NCI-H1694 (cell line): ENCODE data around the gene PIK3C2B.

Source experiments
- DNase-seq: peaks from one replicate; lab custom pipeline; 2025; lab: John Stamatoyannopoulos, UW

PIK3C2B gene

DNA sequence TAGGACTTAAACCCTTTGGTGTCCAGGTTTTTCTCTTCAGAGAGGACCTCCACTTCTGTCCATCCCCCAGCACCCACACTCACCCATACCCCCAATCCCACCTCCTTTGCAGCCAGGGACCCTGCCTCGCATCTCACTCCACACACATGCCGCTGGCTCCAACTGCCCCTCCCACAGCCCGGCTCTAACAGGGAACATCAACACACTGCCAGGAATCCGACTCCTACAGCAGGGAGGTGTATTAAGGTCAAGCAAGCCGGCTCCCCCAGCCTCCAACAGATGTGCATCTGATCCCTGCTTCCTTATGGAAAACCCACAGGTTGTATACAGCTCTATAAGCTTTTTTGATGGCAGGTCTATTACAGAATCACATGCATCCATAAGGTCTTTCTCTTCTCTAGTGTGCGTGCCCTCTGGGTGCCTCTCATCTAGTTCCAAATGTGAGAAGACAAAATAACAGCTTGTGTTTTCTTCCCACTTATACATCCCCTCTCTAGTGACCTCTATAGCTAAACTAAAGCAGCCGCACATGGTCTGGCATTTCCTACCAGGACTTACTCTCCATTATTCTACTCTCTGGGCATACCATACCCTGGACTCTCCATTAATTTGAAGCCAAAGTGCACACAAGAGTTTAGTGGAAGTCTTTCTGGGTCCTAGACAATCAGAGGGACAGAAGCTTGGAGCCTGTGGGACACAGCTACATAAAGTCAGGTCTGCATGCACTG lies 16.3 kb downstream of the PIK3C2B start:
- no peak for DNase-seq

DNA sequence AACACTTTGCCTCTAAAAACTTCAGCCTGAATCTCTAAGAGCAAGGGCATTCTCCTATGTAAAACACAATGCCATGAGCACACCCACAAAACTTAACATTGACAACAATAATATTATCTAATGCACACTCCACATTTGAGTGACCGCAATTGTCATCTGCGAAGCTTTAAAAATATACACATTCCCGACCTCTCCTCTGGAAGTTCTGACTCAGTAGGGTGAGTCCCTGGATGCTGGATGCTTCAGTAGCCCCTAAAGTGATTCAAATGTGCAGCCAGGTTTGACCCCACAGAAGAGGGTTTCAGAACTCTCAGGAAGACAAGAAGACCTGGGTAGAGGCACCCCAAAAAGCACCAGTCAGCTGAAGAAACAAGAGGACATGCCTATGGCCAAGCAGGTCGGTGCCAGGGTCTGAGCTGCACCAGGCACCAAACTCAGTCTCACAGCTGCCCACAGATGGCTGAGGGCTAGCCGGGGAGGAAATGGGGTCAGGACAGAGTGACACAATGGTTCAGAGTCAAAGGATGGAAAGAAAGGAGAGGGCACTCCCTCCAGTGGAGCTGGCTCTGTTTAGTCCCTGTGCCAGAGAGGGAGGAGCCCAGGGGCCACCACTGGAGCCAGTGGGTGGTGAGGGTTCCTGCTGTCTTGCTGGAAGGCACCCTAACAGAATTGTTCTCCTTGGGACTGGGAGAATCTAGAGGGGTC lies 17.4 kb downstream of the PIK3C2B start:
- DNase-seq, result no peak

DNA sequence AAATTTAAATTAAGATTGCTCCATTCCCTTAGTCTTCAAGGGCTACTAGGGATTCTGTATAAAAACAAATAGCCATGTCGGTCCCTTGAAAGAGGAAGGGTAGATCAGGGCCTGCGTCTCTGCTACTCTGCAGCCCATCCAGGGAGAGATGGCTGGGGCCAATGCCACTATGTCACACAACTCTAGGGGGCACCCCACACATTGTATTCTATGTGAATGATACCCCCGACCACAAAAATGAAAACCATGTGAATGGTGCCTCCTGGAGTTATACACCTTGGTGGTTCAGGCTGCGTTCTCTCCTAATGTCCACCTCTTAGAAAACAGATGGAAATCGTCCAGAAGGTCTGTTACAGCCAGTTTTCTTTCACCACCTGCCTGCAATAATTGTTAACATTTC lies 18.0 kb downstream of the PIK3C2B start:
- DNase-seq, result no peak

DNA sequence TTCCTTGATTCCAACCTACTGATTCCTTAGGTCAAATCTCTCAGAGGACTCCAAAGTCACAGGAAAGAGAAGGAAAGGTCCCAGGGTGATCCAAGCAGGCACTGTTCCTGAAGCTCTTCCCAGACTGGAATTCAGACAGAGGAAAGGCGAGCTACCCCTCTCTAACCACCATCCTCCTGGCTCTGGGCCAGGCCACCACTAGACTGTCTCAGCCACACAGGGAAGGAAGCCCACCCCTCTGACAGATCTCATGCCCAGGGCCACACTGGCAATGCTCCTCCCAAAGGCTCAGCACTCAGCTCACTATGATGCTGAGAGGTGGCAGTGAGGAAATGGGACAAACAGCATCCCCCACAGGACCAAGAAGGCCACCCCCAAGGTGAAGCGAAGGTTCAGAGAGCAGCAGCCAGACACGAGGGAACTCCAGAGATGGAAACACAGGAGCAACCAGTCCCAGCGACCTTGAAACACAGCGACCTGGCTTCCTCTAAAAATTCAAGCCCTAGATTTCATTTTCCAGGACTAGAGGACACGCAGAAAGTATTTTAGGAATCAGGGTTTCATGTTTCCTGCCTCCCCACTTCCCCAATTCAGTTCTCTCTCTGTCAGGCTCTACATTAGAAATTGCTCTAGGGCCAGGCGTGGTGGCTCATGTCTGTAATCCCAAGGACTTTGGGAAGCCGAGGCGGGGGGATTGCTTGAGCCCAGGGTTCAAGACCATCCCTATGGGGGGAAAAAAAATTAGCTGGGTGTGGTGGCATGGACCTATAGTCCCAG lies 18.8 kb downstream of the PIK3C2B start:
- DNase-seq, result no peak

DNA sequence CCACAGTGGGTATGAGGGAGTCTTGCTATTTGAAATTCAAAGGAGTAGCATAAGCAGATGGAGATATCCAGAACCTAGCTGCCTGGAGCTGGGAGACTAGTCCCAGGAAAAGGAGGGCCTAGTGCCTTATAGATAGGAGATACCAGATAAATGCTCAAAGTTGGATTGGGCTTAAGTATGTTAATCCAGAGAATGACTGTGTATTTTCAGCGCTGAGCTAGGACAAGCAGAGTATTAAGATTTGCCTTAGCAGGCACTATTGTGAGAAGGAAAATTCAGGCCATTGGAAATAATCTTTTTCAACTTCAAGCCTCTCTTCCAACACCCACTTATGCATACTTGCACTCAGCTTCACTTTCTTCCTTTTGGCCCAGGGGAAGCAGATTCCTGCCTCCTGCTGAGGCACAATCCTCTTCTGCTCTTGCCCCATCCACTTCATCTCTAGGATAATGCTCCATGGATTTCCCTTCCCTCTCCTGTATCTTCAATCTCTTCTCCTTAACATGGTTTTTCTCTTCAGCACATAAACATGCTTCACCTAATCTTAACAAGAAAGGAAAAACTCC lies 21.1 kb downstream of the PIK3C2B start:
- no peak for DNase-seq

DNA sequence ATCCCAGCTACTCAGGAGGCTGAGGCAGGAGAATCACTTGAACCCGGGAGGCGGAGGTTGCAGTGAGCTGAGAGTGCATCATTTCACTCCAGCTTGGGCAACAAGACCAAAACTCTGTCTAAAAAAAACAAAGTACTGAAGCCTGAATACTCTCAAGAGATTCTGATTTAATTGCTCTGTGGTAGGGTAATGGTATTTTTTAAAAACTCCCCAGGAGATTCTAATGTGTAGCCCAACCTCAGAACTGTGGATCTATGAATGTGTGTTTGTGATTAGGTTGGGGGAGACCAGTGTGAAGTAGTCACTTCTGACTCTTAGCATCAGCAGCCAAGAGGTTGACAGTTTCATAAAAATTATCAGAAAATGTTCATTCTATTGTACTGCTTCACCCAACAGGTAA lies 21.9 kb downstream of the PIK3C2B start:
- DNase-seq, result no peak

DNA sequence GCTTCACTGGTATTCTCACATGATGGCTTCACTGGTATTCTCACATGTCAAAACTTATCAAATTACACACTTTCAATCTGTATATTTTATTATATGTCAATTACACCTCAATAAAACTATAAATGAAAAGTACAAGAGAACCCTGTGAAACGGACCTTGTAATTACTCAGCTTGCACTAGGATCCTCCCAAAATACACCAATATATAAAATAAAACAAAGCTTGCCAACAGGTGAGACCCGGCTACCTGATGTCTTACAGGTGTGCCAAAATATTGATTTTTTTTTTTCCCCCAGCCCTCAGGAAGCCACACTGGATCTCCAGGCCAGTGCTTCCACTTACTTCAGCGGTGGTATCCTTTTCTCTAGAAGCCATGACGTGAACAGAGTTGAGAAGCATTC lies 22.9 kb downstream of the PIK3C2B start:
- no peak for DNase-seq

DNA sequence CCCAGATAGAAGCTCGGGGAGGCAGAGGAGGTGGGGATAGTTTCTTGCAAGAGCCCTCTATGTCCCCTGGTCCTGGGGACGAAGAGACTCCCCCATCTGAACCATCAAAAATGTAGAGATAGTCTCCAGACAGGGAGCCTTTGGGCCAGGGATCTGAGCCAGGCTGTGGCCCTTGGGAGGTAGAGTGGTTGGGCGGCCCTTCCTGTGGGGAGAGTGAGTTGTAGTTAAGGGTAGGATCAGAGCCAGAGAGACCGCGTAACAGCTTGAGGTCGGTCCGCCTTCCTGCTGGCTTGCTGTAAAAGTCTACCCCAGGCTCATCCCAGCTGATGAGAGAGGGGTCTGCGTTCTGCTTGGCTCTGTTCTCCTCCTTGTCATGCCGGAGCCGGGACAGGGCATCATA lies 25.3 kb downstream of the PIK3C2B start:
- DNase-seq, result no peak

DNA sequence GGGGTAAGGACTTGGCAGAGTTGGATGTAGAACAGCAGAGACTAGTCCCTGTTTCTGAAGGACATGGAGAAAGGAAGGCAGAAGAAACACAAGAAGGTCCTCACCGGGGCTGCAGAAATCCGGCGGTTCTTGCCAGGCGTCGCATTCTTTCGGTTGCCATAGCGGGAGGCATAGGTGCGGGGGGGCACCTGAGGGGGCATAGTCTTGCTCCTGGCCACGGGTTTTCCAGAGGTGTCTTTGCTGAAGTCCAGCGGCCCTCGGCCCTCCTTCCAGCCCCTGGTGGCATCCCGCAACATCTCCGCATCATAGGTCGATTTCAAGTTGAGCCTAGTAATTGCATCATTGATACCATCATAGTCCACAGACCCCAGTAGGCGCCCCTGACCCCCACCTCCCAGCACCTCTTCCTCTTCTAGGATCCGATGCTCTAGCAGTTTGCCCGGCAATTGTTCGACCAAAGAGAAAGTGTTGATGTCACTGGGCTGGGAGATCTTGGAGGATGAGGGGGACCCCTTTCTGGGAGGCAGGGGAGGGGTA lies 25.8 kb downstream of the PIK3C2B start:
- DNase-seq, result no peak

DNA sequence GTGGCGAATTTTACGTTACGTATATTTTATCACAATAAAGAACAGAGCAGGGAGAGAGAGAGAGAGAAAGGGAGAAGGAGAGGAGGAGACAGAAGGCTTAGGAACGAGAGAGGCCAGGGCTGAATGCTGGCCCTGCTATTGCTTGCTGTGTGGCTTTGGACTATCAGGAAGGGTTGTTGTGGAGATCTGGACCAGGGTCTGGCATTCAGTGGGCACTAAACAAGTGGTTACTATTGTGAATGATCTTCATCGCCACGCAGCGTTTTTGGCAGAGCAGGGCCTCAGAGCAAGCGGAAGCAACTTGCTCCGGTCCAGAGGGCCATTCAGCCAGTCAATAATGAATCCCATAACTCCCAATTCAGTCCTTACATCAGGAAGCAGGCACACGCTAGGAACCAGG lies 26.4 kb downstream of the PIK3C2B start:
- DNase-seq, result no peak

DNA sequence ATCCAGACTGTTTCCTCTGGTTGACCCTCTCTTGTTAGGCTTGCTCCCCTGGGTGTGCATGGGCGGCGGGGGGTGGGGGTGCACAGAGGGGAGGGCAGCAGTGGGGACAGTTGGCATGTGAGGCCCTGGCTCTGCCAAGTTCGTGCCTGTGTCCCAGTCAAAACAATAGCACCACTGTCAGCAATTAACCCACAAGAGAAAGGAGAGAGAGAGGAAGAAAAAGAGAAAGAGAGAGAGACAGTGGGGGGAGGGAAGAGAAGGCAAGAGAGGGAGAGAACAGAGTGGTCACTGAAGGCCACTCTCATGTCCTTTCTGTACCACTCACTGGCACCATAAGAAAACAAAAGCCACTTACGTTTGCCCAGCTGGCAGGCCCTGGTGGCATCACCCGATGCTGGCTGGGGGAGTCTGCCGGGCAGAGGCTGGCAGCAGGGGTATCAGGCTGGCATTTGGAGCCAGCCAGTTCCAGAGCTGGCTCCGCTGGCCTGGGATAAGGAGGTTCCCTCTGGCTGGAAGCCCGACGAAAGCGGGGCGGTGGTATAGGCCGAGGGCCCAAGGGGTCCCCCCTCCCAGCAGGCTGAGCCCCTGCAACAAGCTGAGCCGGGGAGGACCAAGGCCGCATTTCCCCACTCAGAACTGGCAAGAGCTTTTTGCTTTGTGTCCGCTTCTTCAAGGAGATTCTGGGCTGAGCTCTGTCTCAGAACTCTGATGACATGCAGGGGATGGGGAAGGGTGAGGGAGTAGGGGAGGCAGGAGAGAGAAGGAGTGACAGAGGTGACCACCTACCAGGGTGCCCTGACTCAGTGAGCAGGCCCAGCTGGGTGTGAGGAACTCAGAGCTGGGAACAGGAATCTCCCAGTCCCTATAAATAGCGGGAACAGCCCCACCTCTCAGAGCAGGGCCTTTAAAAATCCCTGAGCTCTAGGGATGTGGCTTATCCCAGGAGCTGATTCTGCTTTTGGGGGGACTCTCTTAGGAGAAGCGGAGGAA lies 27.9 kb downstream of the PIK3C2B start:
- no peak for DNase-seq

DNA sequence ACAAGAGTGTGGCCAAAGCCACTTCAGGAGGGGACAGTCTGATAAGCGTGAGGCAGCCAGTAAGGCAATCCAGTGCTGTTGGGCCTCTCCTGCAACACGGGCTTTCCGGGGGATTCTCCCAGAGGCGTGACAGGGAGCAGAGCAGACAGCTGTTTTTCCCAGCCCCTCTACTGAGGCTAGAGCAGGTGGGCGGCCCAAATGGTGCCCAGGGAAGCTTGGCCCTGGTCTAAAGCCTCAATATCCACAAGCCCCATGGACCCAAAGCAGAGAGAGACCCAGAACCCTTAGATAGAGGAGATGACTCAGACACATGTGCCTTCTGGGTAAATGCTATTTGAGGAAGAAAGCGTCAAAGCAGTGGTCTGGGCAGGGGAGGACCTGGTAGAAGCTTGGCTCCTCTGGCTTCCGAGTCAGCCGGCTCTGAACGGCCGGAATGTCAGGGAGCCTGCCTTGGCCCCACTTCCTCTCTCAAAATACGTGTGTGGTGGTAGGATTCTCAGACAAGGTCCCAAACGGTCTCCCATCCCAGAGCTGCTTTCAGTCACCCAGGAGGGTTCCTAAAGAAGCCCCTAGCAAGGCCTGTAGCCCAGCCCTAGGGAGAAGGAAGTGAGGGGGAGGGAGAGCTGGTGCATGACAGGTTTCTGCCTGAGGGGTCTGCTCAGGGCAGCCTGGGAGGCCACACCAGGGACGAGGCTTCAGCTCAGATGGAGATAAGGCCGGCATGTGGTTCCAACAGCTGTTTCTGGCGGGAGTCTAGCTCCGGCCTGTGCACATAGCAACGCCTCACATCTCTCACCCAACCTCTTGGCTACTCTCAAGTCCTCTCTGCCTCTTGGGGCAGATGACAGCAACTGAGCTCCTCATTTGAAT lies 28.8 kb downstream of the PIK3C2B start:
- DNase-seq, result no peak

DNA sequence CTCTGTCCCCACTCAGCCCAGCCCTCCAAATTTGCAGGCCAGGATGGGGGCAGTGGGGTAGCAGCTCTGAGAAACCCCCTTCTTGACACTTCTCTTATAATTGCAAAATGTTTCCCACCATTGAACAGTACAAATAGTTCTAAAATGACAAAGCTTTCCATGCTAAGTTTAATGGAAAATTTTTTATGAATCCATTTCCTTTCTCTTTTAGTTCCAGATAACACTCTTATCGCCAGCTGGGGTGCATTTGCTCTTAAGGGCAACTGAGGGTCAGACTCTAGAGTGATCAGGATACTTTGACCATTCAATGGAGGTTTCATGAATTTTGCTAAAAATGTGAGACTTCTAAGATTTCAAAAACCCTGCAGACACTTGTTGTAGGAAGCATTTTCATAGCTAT lies 29.9 kb downstream of the PIK3C2B start:
- DNase-seq, result no peak

DNA sequence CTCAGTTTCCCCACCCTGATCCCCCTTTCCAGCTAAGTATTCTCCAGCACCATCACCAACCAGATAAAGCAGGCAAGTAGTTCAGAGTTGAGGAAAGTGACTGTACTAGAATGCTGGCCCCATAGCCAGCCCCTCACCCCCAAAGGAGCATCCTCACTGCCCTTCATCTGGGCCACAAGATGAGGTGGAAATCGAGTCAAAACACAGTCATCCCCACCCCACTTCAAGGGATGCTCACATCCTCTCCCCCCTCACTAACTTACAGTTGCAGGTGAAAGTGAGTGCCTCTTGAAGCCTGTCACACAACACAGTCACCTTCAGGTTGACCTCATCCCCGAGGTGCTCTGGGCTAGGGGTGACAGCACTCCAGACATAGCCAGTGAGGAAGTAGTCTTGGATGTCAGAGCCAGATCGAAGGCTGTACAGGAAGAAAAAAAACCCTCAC lies 30.4 kb downstream of the PIK3C2B start:
- no peak for DNase-seq

DNA sequence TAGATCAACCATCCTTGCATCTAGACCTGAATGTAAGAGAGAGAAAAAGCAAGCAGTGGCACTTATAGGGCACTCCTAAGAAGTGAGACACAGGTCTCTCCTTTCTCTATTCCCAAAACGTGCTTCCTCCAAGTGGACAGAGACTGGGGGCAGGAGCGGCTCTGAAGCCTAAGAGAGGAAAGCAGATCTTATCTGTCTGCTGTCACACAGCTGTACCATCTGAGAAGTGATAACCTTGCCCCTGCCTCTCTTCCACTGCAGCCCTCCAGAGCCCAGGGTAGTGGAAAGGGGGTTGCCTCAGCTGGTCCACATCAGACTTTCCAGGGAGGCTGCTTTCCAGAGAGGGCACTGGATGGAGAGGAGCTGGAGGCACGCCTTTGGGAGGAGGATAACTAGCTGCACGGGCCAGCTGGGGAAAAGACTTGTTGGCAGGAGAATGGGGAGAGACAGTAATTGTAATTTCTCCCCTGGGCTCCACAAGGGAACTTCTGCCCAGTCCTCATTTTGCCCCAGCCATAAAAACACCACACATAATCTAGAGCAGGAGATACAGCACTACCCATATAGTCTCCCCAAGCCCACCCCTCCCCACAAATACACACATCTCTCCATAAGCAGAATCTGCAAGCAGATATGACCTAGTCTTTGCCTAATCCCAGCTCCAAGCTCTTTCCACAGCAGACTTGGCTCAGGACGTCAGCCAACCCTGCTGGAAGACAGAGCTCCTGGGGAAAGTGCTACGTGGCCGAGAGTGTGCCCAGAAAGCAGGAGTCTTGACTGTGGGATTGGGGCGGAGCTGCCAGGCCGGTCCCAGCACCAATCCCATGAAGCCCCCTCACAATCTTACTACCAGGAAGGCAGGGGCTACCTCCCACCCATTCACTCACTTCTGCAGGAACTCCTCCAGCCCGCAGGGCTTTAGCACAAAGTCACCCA lies 31.2 kb downstream of the PIK3C2B start:
- DNase-seq, result no peak

DNA sequence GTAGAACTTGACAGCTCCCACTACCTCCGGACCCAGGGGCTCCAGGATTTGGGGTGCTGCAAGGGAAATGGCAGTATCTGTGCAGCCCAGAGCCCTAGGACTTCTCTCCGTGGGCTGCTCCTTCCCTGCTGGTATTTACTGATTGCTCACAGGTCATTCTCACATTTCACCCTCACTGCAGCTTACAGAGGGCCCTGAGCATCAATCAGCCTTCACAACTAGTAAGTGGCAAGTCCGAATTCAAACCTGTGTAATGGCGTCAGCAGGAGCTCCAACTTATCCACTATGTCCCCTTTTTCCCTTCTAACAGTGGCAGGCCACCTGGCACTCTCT lies 32.4 kb downstream of the PIK3C2B start:
- DNase-seq, result no peak

DNA sequence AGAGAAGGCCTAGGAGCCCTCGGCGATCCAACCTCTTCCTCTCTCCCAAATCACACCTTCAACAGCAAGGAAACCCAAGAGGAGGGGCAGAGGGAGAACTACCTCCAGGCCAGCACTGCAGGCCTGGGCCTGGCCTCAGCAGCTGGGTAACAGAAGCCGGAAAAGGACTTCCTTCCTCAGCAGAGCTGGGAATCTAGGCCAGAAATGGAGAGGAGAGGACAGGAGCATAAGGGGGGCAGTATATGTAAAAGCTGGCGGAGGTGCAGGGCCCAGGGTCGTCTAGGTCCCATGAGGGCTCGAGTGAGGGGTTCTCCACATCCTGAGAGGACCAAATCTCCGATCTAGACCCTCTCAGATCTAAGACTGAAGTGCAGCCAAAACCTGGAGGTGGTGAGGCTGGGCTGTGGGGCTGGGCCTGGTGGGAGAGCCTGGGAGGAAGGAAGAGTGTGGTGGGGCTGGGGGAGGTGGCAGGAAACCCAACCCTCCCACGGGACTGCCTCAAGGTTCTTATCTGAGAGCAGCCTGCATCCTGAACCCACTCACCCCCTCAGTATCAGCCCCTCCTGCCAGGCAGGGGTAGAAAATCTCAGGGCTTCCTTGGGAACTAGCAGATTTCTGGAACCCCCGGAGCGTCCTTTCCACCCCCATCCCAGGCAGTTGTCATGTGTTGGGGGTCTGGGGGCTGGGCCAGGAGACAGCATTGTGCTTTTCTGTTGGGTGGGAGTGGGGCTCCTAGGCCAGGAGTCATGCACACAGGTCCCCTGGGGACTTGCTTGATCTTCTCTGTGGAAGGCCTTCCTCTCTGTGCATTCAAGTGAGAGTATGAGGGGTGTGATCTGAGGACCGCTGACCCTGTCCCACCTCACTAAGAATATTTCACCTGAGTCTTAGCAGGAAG lies 33.0 kb downstream of the PIK3C2B start:
- DNase-seq, result no peak

DNA sequence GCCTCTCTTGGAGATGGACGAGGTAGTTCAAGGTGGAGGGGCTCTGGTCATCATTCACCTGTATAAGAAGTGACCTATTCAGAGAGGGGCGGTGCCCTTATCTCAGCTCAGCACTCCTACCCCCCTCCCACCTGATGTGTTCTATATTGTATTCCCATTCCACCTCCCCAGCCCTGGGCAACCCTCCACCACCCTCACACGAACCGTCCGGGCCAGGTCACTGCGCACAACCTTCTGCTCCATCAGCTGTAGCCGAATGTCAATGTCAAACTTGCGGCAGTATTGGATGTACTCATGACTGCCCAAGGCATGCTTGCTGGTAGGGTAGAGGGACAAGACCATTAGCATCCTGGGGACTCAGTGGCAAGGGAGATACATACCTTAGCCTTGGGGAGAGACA lies 34.3 kb downstream of the PIK3C2B start:
- no peak for DNase-seq
